SK-N-SH (cell line): Measurements from ENCODE around the gene PTPN23.

Source experiments
- JUND ChIP-seq: IDR thresholded peaks from 2 replicates; pipeline ENCODE4 v1.4.0; 2012
- SMC3 ChIP-seq: IDR thresholded peaks from 2 replicates; pipeline ENCODE4 v1.6.1; 2012; ENCODE audit warnings: low read depth, low read length, improper control_type of control experiment
- TF ChIP-seq, protein P1 (sequence below): fragments of 200-600 bp; sonication (generic); IDR thresholded peaks from 2 replicates; pipeline ENCODE4 v1.6.1; 2017; ENCODE audit warnings: antibody characterized with exemption, mild to moderate bottlenecking, moderate library complexity

DNA sequence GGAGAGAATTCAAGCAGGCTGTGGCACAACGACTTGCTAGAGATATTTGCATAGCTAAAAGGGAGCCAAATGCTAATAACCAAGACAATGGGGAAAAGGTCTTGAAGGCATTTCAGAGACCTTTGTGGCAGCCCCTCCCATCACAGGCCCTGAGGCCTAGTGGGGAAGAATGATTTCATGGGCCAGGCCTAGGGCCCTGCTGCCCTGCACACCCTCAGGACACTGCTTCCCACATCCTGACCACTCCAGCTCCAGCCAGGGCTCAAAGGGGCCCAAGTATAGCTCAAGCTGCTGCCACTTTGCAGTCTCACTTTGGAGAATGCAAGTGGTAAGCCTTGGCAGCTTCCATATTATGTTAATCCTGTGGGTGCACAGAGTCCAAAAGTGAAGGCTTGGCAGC is 21.5 kb upstream of the PTPN23 start:
- TF ChIP-seq, protein P1, sequence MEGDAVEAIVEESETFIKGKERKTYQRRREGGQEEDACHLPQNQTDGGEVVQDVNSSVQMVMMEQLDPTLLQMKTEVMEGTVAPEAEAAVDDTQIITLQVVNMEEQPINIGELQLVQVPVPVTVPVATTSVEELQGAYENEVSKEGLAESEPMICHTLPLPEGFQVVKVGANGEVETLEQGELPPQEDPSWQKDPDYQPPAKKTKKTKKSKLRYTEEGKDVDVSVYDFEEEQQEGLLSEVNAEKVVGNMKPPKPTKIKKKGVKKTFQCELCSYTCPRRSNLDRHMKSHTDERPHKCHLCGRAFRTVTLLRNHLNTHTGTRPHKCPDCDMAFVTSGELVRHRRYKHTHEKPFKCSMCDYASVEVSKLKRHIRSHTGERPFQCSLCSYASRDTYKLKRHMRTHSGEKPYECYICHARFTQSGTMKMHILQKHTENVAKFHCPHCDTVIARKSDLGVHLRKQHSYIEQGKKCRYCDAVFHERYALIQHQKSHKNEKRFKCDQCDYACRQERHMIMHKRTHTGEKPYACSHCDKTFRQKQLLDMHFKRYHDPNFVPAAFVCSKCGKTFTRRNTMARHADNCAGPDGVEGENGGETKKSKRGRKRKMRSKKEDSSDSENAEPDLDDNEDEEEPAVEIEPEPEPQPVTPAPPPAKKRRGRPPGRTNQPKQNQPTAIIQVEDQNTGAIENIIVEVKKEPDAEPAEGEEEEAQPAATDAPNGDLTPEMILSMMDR = no peak
- no peak for TF ChIP-seq SMC3
- no peak for TF ChIP-seq JUND
